Epithelial cell of esophagus (primary cell): ENCODE data around the gene JUNB.
A peak's percentile ranks its signal among the peaks of the same experiment; 100 is the strongest.
"Not testable (repeated sequence)": the region's sequence is repeated elsewhere in the genome, so short reads cannot be mapped to it uniquely, and the experiment has no call there.

ENCODE experiments used
- DNase-seq: peaks from one replicate; pipeline ENCODE4 v3.0.0; 2010; ENCODE audit warnings: low read depth
- H3K4me3 ChIP-seq: 2 replicates; pipeline ENCODE4 v1.5.1; 2011; ENCODE audit warnings: mild to moderate bottlenecking, low read length, control low read depth
- CTCF ChIP-seq: IDR thresholded peaks from 2 replicates; pipeline ENCODE4 v1.5.1; 2011; ENCODE audit warnings: low read depth, mild to moderate bottlenecking, low read length, control low read depth, inconsistent platforms; ENCODE audit not compliant: insufficient read depth; ENCODE audit errors: missing control alignments

The JUNB gene

GRCh38 chr19:12806242-12807081, 15.2 kb downstream of the JUNB start, which contains the start of gene RNASEH2A:
Gene RNASEH2A (plus strand): TSS chr19:12806584. CDS start chr19:12806674, 90 bp downstream.
- peak; percentile 94 for DNase-seq
- TF ChIP-seq CTCF = no peak

GRCh38 chr19:12815088-12815487, 23.8 kb downstream of the JUNB start:
- H3K4me3 ChIP-seq = no peak overlapping the region
- no peak for TF ChIP-seq CTCF
- DNase-seq = no peak

More at GRCh38 chr19:12806242-12807081, 15.2 kb downstream of the JUNB start, which contains the start of gene RNASEH2A:
- H3K4me3 ChIP-seq = peak within 1 kb of the TSS; percentile 78

- DNase-seq, H3K4me3 ChIP-seq: not testable (repeated sequence)
These were observed 25.9 kb downstream of the JUNB start for GRCh38 chr19:12817188-12817587.

GRCh38 chr19:12817810-12818209, 26.5 kb downstream of the JUNB start:
- not testable (repeated sequence) for H3K4me3 ChIP-seq, DNase-seq

- no peak for TF ChIP-seq CTCF
- H3K4me3 ChIP-seq = no peak overlapping the region
- DNase-seq = peak; percentile 27
These were observed 30.5 kb downstream of the JUNB start for GRCh38 chr19:12821761-12822160.

- peak; percentile 28 for TF ChIP-seq CTCF
- no peak for DNase-seq
- H3K4me3 ChIP-seq = no peak overlapping the region
These were observed 34.2 kb downstream of the JUNB start for GRCh38 chr19:12825254-12826131.

GRCh38 chr19:12828494-12828893, 37.2 kb downstream of the JUNB start:
- TF ChIP-seq CTCF = no peak
- H3K4me3 ChIP-seq = no peak overlapping the region
- DNase-seq = peak; percentile 32
